ENCODE measurements around the gene U2AF2.

U2AF2 gene

DNA sequence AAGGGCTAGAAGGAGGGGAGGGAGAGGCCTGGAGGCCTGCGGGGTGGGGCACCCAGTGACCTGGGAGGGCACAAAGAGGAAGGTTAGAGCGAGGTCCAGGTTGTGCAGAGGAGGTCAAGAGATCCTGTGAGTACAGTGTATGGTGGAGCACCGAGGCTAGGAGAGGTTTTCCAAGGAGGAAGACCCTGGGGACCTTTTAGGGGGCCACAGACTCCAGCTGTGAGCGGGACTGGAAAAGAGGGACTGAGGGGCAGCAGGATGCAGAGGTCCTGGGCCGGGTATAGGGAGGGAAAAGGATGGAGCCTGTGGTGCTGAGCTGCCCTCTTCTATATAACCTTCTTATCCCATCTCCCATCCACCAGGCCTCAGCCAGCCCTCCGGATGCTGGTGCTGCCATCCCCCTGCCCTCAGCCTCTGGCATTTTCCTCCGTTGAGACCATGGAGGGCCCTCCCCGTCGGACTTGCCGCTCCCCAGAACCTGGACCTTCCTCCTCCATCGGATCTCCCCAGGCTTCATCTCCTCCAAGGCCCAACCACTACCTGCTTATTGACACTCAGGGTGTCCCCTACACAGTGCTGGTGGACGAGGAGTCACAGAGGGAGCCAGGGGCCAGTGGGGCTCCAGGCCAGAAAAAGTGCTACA is 10.5 kb upstream of the U2AF2 start:
- DNase-seq: no peak

DNA sequence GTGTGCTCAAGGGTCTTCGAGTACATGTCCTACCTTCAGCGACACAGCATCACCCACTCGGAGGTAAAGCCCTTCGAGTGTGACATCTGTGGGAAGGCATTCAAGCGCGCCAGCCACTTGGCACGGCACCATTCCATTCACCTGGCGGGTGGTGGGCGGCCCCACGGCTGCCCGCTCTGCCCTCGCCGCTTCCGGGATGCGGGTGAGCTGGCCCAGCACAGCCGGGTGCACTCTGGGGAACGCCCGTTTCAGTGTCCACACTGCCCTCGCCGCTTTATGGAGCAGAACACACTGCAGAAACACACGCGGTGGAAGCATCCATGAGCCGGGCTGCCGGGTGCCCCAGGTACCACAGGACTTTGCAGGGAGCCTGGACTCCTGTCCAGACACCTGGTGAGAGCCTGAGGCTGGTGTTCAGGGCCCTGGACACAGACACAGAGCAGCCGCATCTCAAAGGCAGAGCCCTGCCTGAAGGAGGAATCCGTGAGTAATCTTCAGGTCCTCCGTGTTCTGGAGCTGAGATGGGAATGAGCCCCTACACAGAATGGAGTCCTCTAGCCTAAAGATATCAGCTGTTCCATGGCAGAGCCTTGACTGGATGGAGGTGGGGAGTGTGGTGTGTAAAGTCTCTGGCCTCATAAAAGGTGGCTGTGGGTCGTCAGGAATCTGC is 9.9 kb upstream of the U2AF2 start:
- no peak for DNase-seq

DNA sequence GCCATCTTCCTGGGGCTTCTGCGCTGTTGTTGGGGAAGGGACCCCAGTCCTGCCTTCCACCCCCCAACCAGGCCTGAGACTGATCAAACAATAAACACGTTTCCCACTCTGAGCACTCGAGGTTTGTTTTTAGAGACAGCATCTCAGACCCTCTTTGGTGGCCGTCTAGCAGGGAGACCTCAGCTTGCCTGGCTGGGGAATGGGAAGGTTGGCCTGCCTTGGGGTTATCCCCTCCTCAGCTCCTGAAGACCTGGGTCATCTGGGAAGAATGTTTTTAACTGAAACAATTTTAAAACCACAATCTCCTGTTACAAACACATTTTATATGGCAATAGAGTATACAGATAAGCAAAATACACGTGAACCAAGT is 9.3 kb upstream of the U2AF2 start:
- no peak for DNase-seq

DNA sequence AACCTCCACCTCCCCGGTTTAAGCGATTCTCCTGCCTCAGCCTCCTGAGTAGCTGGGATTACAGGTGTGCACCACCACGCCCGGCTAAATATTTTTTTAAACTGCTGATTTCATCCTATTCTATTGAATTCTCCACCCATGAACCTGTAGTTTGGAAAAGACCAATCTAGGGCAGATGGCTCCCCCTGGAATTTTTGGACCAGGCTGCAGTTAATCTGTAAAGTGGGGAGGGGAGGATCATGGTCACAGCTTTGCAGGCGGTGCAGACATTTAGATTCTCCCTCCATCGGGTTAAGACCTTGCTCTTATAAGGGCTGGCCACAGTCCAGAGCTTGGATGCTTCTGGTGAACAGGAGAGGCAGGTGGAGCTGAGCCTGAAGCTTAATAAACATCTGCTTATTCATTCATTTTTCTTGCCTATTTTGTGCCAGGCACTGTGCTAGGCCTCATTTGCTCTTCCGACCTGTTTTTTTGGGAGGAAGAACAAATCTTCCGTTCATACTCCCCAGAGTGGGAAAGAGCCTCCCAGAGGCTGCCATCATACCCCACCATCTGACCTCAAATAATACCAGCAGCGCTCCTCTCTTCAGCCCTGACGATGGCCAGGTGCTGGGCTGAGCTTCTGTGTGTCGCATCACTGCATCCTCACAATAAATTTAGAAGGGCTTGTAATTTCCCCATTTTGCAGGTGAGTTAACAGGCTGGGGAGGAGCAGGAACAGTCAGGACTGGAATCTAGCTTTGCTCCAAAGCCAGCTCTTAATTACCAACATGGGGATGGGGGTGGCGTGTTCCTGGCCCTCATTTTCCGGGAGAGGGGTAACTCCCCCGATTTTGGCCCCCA is 7.7 kb upstream of the U2AF2 start:
- DNase-seq: peak in 1 of 2 experiments; percentile 31

DNA sequence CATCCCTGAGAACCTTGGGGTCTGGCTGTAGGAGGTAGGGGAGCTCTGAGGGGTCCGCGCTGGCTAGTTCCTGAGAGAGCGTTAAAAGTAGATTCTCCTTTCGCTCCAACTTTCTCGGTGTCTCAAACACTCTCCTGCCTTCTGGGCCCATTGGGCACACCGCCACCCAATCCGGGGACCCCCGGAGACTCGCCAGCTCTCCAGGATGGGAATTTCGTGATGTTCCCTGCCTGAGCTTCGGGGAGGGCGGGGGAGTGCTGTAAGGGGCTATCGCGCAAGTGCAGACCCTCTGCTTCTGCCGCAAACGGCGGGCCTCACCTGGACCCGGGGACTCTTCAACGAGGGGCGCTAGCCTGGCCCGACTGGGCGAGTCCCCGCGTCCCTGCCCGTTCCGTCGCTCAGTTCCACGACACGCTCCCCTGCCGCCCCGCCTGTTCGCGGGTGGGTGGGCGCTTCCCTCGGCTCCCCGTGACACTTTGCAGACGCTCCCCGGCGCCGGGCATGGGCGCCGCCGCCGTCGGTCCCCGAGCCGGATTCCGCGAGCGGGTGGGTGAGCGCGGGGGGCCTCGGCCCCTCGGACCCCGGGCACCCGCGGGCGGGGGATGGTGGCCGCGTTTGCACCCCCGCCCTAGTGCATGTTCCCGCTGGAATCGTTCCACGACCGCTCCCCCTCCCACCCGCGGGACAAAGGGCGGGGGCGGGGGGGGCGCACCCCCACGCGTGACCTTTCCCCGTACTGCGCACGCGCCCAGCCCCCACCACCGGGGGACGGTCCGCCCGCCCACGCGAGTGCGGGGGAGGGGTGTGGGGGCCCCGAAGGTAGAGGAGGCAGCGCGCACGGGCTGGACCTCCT is 6.9 kb upstream of the U2AF2 start, which contains the start of gene CCDC106:
CCDC106 (plus strand) TSS at position 481 of the 853 bp plus-strand sequence. CDS start 835 bp downstream, outside the sequence.
- peak; percentile 45 to 63 for DNase-seq

DNA sequence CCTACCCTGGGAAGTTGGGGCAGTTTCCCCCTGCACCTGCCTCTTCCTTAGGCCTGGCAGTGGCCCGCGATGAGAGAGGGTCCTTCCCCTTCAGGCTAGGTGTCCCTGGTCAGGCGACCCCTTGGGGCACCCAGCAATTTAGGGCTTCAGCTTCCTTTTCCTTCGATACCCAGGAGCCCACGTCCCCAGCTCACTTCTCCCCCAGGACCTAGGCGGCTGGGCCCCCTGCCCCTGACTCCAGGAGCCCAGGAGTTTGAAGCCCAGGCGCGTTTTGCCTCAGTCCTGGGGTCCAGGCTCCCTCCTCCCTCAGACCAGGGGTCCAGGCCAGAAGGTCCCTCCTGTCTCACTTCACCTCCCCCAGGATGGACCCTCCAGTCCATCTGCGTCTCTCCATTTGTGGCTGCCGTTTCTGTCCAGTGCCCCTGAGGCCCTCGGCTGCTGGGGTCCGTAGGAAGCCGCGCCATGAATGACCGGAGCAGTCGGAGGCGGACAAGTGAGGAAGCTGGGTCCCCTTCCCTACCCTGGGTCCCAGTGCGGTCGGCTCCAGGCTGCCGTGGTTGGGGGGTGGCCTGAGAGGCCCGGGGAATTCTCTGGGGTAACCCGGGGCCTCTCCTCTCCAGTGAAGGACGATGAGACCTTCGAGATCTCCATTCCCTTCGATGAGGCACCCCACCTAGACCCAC is 6.1 kb upstream of the U2AF2 start:
- DNase-seq: peak in 1 of 2 experiments; percentile 12

DNA sequence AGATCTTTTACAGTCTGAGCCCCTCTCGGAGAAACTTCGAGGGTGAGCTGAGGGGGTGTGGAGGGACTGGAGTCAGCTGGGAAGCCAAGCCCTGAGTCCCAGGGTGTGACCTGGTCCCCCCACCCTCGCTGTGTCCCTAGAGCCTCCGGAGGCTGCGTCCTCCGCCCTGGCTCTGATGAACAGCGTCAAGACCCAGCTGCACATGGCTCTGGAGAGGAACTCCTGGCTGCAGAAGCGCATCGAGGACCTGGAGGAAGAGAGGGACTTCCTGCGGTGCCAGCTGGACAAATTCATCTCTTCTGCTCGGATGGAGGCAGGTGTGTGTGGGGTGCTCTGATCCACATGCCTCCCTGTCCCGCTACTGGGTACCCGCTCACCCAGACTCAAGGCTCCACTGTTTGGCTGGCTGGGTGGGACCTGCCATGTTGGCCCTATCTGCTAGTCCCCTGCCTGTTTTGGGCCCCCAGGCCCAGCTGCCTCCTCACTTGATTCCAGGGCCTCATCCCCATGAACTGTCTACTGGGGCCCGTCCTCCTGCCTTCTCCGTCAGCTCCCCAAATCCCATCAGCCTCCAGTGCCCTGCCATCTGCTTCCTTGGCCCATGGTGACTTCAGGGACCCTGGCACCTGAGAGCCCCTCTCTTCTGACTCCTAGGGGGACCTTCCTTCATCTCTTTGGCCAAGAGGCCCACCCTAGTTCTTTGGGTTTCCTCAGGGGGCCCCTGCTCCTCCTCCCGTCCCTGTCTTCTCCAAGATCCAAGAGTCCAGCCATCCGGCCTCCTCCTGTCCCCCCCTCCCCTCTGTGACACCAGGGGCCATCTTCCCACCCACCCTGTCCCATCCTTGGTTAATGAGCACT is 5.3 kb upstream of the U2AF2 start:
- peak in 1 of 2 experiments; percentile 46 for DNase-seq

DNA sequence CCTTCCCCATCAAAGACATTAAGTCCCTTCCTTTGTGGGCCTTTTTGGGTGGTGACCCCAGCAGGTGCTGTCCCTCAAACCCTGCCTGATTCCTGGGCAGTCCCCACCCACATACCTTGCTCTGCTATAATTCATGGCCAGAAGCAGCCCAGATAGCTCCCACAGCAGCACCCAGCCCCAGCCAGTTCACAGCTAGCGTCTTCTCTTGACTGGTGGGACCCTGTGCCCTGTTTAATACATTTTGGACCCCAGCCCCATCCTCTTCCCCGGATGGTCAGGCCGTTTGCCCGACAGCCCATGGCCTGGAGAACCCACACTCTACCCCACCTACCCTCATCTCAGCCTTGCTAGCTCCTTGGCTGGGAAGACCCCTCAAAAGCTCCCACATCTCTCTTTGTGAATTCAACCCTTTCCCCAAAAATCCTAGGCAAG is 4.7 kb upstream of the U2AF2 start:
- no peak for DNase-seq

DNA sequence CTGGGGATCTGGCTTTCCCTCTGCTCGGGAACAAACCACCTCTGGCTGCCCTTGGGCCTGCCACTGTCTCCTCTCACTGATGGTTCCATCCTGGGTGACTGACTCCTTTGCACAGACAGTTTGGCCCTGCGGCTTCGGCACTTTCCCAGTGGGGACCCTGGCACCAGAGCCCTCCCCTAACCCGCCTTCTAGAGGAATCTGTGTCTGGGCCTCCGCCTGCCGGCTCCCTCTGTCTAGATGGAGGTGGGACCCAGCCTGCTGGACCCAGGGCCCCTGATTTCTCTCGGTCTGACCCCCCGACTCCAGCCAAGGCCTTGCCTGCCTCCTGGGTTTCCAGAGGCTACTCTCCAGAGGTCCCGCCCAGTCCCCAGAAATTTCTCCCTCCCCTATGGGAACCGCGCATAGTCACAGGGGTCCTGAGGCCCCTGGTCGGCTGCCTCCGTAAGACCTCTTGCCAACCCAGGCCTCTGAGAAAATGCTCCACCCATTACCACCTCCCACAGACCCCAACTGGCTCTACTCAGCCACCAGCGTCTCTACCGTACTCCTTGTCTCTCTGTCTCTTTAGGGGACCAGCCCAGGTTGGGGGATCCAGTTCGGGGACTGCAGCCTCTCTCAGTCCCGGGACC is 4.1 kb upstream of the U2AF2 start:
- no peak for DNase-seq

DNA sequence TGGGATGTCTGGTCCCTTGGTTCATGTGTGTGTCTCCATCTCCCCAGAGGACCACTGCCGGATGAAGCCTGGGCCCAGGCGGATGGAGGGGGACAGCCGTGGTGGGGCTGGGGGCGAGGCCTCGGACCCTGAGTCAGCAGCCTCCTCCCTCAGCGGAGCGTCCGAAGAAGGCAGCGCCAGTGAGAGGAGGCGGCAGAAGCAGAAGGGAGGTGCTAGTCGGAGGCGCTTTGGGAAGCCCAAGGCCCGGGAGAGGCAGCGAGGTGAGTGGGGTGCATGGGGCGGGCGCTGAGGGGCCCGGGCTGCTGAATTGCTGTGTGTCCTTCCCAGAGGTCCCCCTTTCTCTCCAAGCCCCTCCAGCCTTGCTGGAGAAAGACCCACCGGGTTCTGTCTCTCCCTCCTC is 3.6 kb upstream of the U2AF2 start:
- DNase-seq: no peak

DNA sequence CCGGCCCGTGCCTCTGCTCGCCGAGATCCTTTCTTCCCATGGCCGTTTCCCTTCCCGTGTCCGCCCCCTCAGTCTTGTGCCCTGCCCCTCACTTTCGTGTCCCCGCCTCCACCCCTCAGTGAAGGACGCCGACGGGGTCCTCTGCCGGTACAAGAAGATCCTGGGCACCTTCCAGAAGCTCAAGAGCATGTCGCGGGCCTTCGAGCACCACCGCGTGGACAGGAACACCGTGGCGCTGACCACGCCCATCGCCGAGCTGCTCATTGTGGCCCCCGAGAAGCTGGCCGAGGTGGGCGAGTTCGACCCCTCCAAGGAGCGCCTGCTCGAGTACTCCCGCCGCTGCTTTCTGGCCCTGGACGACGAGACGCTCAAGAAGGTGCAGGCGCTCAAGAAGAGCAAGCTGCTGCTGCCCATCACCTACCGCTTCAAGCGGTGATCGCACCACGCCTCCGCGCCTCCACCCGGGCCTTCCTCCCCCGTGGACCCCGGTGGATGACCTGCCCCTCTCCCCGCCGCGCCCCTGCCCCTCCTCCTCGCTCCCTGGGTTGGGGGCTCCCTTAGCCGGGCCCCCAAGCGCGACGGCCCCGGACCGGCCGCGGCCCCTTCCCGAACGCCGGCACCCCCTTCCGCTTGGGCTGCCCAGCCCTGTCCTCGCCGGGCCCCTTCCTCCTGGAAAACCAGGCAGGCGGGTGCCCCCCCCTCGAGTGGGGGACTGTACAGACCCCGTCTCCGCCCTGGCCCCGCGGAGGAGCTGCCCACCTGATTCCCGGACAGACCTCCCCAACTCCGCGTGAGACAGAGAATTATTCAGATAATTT is 2.3 kb upstream of the U2AF2 start:
- DNase-seq: no peak

DNA sequence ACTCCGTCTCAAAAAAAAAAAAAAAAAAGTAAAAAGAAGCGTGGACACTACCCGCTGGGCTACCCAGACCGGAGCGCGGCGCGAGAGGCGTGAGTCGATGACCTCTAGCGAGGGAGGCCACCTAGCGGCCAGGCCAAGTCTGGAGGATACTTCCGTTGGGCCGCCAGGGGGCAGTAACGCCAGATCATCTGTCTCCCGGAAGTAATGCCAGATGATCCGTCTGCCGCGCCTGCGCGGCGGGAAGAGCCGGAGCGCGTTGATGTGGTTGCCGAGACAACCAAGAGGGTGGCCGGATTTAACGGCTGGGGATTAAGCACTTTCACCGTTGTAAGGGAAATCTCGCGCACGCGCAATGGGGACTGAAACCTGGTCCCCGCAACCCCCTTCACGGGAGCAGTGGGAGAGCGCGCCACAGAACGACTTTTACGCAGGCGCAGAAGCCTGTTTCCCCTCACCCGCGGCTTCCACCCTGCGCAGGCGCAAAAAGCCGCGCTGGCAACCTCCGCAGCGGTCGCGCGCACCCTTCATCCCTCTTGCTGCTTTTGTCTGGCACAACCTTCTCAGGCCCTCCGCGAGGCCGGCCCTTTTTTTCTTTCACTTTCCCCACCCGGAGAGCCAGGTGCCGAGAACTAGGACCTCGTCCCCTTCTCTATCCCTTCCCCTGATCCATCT is 1.0 kb upstream of the U2AF2 start:
- DNase-seq: peak; percentile 98

DNA sequence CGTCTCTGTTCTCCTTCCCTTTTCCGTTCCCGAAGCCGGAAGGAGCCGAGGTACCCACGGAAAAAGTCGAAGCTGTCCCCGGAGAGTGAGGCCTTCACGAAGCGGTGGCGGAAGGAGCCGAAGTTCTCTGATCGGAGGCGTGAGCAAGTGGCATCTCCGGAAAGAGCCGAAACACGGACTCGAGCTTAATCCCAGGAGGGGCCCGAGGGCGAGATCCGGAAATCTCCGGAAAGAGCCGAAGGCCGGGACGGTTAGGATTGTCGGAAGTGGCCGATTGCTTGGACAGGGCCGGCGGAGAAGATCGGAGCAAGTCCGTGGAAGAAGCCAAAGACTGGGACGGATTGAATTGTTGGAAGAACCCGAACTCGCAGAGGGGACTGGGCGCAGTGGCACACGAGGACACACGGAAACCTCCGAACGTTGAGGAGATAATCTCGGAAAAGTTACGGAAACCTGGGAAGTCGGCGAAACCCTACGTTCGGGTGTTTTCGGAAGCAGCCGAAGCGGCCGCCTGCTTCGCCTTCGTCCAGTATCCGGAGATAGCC is 440 bp upstream of the U2AF2 start:
- DNase-seq: peak; percentile 92 to 94

DNA sequence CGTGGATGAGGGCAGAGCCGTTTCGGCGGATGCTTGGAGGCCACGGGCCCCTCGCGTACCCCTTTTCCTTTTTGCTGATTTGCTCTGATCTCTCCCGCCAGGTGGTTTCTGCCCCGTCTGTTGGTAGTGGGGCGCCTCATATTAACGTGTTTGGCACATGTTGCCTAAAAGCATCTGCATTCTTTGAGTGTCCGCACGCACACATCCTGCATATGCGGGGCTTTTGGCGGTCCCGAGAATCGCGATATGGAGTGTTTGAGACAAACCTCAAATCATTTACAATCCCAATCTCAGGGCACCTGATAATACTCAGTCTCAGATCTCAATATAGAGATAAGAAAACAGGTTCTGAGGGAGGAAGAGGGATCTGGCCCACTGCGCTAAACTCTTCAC is 809 bp downstream of the U2AF2 start:
- DNase-seq: no peak

DNA sequence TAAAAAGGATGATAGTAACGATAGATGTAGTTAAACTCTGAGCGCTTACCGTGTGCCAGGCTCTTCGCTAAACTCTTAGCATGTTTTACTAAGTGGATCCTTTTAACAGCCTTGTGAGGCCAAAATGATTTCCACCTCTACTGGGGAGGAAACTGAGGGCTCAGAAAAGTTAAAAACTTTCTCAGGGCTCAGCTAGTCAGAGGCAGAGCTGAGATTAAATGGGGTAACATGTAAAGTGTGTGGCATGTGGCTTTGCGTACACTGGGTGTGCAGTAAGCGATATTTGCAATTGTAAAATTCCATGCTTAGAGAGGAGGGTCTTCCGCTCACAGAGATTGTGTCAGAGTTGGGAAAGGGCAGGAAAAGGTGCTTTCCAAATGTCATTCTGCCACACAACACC is 1.7 kb downstream of the U2AF2 start:
- DNase-seq: no peak

DNA sequence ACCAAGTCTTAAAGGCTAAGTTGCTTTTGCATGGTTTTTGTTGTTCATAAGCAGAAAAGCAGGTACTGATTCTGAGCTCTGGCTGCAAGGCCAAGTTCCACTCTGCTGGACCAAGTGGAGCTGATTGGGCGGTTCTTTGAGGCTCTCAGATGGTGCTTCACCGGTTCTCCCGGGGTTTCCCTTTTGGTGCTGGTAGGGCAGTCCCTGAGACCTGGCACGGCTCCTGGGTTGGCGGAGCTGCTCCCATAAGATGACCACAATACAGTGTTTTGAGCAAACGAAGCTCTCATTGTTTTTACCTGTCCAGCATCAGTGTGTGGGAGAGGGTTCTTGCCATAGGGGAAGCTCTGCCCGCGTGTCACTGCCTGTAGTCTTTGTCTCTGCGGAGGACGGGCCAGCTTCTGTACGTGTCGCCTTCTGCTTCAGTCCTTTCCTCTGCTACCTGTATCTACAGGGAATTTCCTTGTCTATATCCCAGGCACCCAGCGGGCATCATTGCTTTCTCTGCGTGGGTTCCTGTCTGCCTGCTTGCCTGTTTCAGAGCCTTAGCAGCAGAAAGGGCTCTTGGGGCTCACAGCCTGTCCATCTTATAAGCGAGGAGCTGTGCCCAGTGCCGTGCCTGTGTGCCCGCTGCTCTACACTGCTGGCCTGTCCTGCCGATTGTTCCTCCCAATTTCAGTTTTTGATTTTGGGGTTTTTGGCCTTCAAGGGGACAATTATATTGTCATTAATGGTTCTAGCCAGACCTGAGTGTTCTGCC is 2.3 kb downstream of the U2AF2 start:
- no peak for DNase-seq

DNA sequence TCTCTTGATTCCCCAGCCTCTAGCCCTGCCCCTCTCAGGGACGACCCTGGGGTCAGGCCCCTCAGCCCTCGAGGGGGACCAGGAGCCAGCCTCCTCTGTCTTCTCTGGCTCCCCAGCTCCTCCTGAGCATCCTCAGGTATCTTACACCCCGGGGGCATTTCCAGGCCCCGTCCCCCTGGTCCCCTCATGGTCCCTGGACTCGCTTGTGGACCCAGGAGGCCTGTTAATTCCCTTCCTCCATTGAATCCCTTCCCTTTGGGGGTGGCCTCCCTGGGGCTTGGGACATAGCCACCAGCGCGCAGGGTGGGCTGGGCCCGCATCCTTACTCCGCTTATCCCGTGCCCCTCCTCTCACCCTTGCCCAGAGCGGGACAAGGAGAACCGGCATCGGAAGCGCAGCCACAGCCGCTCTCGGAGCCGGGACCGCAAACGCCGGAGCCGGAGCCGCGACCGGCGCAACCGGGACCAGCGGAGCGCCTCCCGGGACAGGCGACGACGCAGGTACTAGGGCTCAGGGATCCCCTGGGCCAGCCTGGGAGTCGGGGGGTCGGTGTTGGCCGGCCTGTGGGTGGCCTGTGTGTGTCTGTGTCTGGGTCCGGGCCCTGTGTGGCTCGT is 4.1 kb downstream of the U2AF2 start:
- no peak for DNase-seq

DNA sequence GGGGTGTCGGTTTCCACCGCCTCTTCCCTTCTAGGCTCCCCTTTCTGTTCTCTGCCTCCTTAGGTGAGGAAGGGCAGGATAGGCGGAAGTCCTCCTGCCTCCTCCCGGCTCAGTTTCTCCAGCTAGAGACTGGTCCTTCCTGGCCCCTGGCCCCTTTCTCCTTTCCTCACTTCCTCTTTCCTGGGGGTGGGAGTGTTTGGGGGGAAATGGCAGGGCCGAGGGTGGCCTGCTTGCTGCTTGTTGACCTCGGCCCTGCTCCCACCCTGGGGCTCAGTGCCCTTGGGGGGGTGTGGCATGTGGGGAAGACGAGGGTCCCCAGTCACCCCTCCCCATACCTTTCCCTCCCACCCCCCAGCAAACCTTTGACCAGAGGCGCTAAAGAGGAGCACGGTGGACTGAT is 5.0 kb downstream of the U2AF2 start:
- DNase-seq: no peak

Data from SHP77 (cell line).